ENCODE measurements around the gene HTR5A.

The HTR5A gene

GRCh38 chr7:155093596-155093995 lies 23.5 kb downstream of the HTR5A start:
- no peak for DNase-seq

GRCh38 chr7:155094636-155095135 lies 24.6 kb downstream of the HTR5A start:
- DNase-seq: no peak

- DNase-seq: no peak
Observed at GRCh38 chr7:155097338-155097737, 27.2 kb downstream of the HTR5A start.

GRCh38 chr7:155103839-155104238 lies 33.7 kb downstream of the HTR5A start:
- DNase-seq: no peak

GRCh38 chr7:155104913-155105312 lies 34.8 kb downstream of the HTR5A start:
- no peak for DNase-seq

GRCh38 chr7:155106356-155106755 lies 36.2 kb downstream of the HTR5A start:
- no peak for DNase-seq

- DNase-seq: no peak
Observed at GRCh38 chr7:155107126-155107525, 37.0 kb downstream of the HTR5A start.

- DNase-seq: no peak
Observed at GRCh38 chr7:155108144-155108901, 38.2 kb downstream of the HTR5A start.

- DNase-seq: no peak
Observed at GRCh38 chr7:155109121-155109520, 39.0 kb downstream of the HTR5A start.

- no peak for DNase-seq
Observed at GRCh38 chr7:155115288-155115687, 45.2 kb downstream of the HTR5A start.

- no peak for DNase-seq
Observed at GRCh38 chr7:155119801-155120382, 49.8 kb downstream of the HTR5A start.

- no peak for DNase-seq
Observed at GRCh38 chr7:155120460-155120859, 50.3 kb downstream of the HTR5A start.

- DNase-seq: no peak
Observed at GRCh38 chr7:155122831-155123230, 52.7 kb downstream of the HTR5A start.

GRCh38 chr7:155123413-155123812 lies 53.3 kb downstream of the HTR5A start:
- DNase-seq: no peak

- no peak for DNase-seq
Observed at GRCh38 chr7:155124706-155125105, 54.6 kb downstream of the HTR5A start.

- no peak for DNase-seq
Observed at GRCh38 chr7:155129186-155129585, 59.1 kb downstream of the HTR5A start.

GRCh38 chr7:155129789-155130188 lies 59.7 kb downstream of the HTR5A start:
- no peak for DNase-seq

GRCh38 chr7:155130493-155130892 lies 60.4 kb downstream of the HTR5A start:
- no peak for DNase-seq

GRCh38 chr7:155131090-155131489 lies 61.0 kb downstream of the HTR5A start:
- DNase-seq: no peak

- DNase-seq: no peak
Observed at GRCh38 chr7:155132431-155132830, 62.3 kb downstream of the HTR5A start.

GRCh38 chr7:155136619-155137243 lies 66.6 kb downstream of the HTR5A start:
- no peak for DNase-seq
